ENCODE data around the gene HCST. TPM values are rescaled to one million over a fixed set of nuclear protein-coding genes. Genes with fewer than 3 reads are reported as not detected.

HCST gene
- total and polyA plus RNA-seq, 2 of the 4 experiments (the other 2 are of a cell fraction): 1.5 TPM; not detected in 1

DNA sequence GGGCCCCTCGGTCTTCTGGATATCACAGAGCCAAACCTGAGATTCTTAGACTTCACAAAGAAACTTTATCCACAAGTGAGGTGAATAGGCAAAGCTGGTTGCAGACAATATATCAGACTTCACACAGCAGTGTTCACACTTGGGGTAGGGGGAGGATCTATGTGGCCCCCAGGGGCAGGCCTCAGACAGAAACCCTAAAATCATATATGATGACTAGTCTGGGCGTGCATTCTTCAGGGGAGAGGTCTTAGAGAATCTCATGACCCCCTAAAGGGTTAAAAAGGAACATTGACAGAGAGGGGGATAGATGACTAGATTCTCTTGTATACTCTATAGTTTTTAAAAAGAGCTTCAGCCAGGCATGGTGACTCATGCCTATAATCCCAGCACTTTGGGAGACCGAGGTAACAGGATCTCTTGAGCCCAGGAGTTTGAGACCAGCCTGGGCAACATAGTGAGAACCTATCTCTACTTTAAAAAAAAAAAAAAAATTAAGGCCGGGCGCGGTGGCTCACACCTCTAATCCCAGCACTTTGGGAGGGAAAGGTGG lies 2.9 kb downstream of the HCST start:
- peak overlapping the region; percentile 33; the same call in 1 of the 2 replicates for H2BK120ac ChIP-seq (ENCODE audit: low read depth, low read length)
- peak; percentile 30; the same call in 1 of the 2 replicates for ATAC-seq (ENCODE audit: low read depth)
- H3K4me2 ChIP-seq (ENCODE audit: low read depth, low read length): no peak overlapping the region
- H3K14ac ChIP-seq (replicated peaks; ENCODE audit: low read depth, low read length): no peak overlapping the region
- H3K23ac ChIP-seq (ENCODE audit: low read depth, low read length): 0 out of 2 replicates have a peak overlapping the region, but pooled peaks have one; percentile 51
- H3K79me1 ChIP-seq (ENCODE audit: low read depth in 1 of 2, low read length in 2 of 2): peaks cover 0 to 5% of the 10 kb centered on the region in 2 experiments; a peak in 3 of 4 replicates
- no CpG with 5 or more reads among the region's 6 CpGs for WGBS, 2 experiments (ENCODE audit: extremely low coverage in 2 of 2, insufficient read length in 1 of 2)
- H3K36me3 ChIP-seq (ENCODE audit: control insufficient read depth, insufficient read depth, low read length): no peaks in the 10 kb centered on the region
- dilution Hi-C loops (cut with HindIII; ENCODE audit: low sequenced_read_pairs, unreplicated experiment): no loop called here
- intact Hi-C loops (cut with micrococcal nuclease): no loop called here
- in situ Hi-C loops (cut with MboI; ENCODE audit: low sequenced_read_pairs): no loop called here
- H3K9me3 ChIP-seq (ENCODE audit: control insufficient read depth, insufficient read depth, low read length): no peaks in the 10 kb centered on the region
- ChIA-PET CTCF (interaction anchor here (0.8 kb wide), 1 partner anchor 26 kb away, joined by 6 read pairs; no protein-coding TSS in a partner anchor), POLR2A (ENCODE audit: unreplicated experiment) (no interaction called here)
- no TSS peak for BruUV-seq (replicated peaks)
- H3K4me1 ChIP-seq (ENCODE audit: control insufficient read depth, insufficient read depth, low read length): peaks cover 31% of the 10 kb centered on the region
- H3K4me3 ChIP-seq (ENCODE audit: insufficient read depth, low read depth, low read length): no peak overlapping the region
- H2BK15ac ChIP-seq (ENCODE audit: low read depth, low read length): no peak overlapping the region
- peak overlapping the region; percentile 67; the same call in 1 of the 2 replicates for H3K27ac ChIP-seq (ENCODE audit: insufficient read depth, low read length)
- TF ChIP-seq RFX5 (IDR thresholded peaks at IDR 0.05; ENCODE audit: low read depth, low read length) (no peak), FOS (IDR thresholded peaks at IDR 0.05; ENCODE audit: low read depth, low read length) (peak; percentile 58; the same call in 1 of the 2 replicates)
- peak overlapping the region; percentile 25 for H2BK5ac ChIP-seq (ENCODE audit: low read depth, low read length, poor library complexity, severe bottlenecking)
- H3K9me1 ChIP-seq (ENCODE audit: insufficient read depth, low read length): peaks cover 22% of the 10 kb centered on the region
- no peak overlapping the region for H2AFZ ChIP-seq (replicated peaks; ENCODE audit: low read length, poor library complexity)
- no peak overlapping the region for H4K91ac ChIP-seq (ENCODE audit: insufficient read depth, low read depth, low read length)
- peak overlapping the region; percentile 90; the same call in 1 of the 2 replicates for H2AK5ac ChIP-seq (ENCODE audit: low read depth, low read length)
- H2BK20ac ChIP-seq (ENCODE audit: low read depth, low read length): peak overlapping the region; percentile 82
- H3K27me3 ChIP-seq (ENCODE audit: control insufficient read depth, insufficient read depth, low read length): no peaks in the 10 kb centered on the region
- H4K20me1 ChIP-seq (ENCODE audit: insufficient read depth, low read length): no peaks in the 10 kb centered on the region
- H3K9ac ChIP-seq (ENCODE audit: low read depth, low read length): peak overlapping the region; percentile 23; the same call in 1 of the 2 replicates
- DNase-seq: peak; percentile 50
- H3K4ac ChIP-seq (ENCODE audit: low read depth, low read length): peak overlapping the region; percentile 22
- peak overlapping the region in 1 of 2 experiments; percentile 1; a peak in 2 of 4 replicates for H4K8ac ChIP-seq (ENCODE audit: low read depth in 2 of 2, low read length in 2 of 2)
- no peak overlapping the region for H2AK9ac ChIP-seq (replicated peaks; ENCODE audit: low read depth, low read length, poor library complexity)
- peak overlapping the region; percentile 26; the same call in 1 of the 2 replicates for H4K5ac ChIP-seq (ENCODE audit: low read depth, low read length)
- H3K56ac ChIP-seq (ENCODE audit: extremely low read depth, insufficient read depth, low read length): no peak overlapping the region
- peak overlapping the region; percentile 34; the same call in 1 of the 2 replicates for H3K18ac ChIP-seq (ENCODE audit: low read depth, low read length)

Data from IMR-90 (cell line).